ENCODE measurements around the gene CACNA1C.

DNA sequence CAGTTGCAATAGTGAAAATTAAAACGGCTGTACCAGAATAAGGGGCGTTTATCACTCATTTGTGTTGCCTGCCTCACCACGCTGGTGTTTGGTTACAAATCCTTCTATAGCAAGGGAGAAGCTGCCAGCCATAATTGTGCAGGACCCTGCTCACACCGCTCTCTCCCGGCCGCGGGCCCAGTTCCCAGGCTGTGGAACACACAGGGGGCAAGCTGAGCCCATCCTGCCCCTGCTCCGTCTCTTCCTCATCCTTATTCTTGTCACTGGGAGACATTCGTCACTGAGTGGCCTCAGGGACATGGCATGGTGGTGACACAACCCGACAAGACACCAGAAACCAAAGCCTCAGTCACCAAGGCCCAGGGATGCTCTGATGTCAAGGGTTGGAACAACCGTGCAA, 625.6 kb downstream of the CACNA1C start:
- TF ChIP-seq, protein P1, sequence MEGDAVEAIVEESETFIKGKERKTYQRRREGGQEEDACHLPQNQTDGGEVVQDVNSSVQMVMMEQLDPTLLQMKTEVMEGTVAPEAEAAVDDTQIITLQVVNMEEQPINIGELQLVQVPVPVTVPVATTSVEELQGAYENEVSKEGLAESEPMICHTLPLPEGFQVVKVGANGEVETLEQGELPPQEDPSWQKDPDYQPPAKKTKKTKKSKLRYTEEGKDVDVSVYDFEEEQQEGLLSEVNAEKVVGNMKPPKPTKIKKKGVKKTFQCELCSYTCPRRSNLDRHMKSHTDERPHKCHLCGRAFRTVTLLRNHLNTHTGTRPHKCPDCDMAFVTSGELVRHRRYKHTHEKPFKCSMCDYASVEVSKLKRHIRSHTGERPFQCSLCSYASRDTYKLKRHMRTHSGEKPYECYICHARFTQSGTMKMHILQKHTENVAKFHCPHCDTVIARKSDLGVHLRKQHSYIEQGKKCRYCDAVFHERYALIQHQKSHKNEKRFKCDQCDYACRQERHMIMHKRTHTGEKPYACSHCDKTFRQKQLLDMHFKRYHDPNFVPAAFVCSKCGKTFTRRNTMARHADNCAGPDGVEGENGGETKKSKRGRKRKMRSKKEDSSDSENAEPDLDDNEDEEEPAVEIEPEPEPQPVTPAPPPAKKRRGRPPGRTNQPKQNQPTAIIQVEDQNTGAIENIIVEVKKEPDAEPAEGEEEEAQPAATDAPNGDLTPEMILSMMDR (IDR thresholded peaks at IDR 0.05), result no peak
- no peak for TF ChIP-seq POLR2AphosphoS5 (IDR thresholded peaks at IDR 0.05)
